ENCODE measurements around the gene SYTL3. TPM values are rescaled to one million over a fixed set of nuclear protein-coding genes. Genes with fewer than 3 reads are reported as not detected.
A peak's percentile ranks its signal among the peaks of the same experiment; 100 is the strongest.

Gene SYTL3
- total and polyA plus RNA-seq, 9 of the 15 experiments (the other 6 are each of a cell fraction or from before 2014, with no cell fraction given), result 0.04 to 0.46 (median 0.17) TPM; not detected in 1

GRCh38 chr6:158644231-158645063 lies 5.4 kb upstream of the SYTL3 start, which contains the start of gene DYNLT1 (continued):
- 0 out of 2 replicates have a peak, but pooled peaks have one; percentile 27 for TF ChIP-seq REST (IDR thresholded peaks at IDR 0.05; ENCODE audit: borderline replicate concordance)
- peak; percentile 86 for TF ChIP-seq REST (CRISPR knock-in tag; IDR thresholded peaks at IDR 0.05; ENCODE audit: low read depth)
- TF ChIP-seq POU5F1 (IDR thresholded peaks at IDR 0.05; ENCODE audit: borderline replicate concordance, low read depth, low read length, partially characterized antibody), result no peak
- TF ChIP-seq NR0B1 (IDR thresholded peaks at IDR 0.05; ENCODE audit: partially characterized antibody), result no peak
- peak; percentile 85 for TF ChIP-seq RNF2 (IDR thresholded peaks at IDR 0.05)
- TF ChIP-seq BHLHE40 (IDR thresholded peaks at IDR 0.05; ENCODE audit: low read length), result no peak; the same call in 1 of the 2 replicates
- no peak for TF ChIP-seq NR1H2 (CRISPR knock-in tag; IDR thresholded peaks at IDR 0.05)
- TF ChIP-seq NFATC3 (IDR thresholded peaks at IDR 0.05), result no peak
- TF ChIP-seq POLR2AphosphoS5 (IDR thresholded peaks at IDR 0.05; ENCODE audit: control insufficient read depth, insufficient read depth, low read depth, low read length), result peak; percentile 85
- TF ChIP-seq TBP (optimal IDR thresholded peaks at IDR 0.05; ENCODE audit: low read depth, low read length), result peak; percentile 73
- TF ChIP-seq ZNF239 (CRISPR knock-in tag; IDR thresholded peaks at IDR 0.05), result no peak
- no peak for TF ChIP-seq ZNF518B (CRISPR knock-in tag; IDR thresholded peaks at IDR 0.05)
- no peak for TF ChIP-seq HDGF (IDR thresholded peaks at IDR 0.05)

All from K562 (cell line).